SK-N-SH (cell line): ENCODE results near the gene PITX1.

Source experiments
- CHD2 ChIP-seq: fragments of 150-350 bp; IDR thresholded peaks from 2 replicates; pipeline ENCODE4 v1.6.1; 2018; ENCODE audit warnings: low read length; ENCODE audit not compliant: partially characterized antibody
- CTCF ChIP-seq: fragments of 200-600 bp; sonication (generic); IDR thresholded peaks from 2 replicates; pipeline ENCODE4 v1.6.1; 2017; ENCODE audit warnings: antibody characterized with exemption, mild to moderate bottlenecking, moderate library complexity
- EP300 ChIP-seq, 2 experiments: IDR thresholded peaks; 2 replicates each; pipeline versions ENCODE4 v1.4.0 to v1.6.1; 2012; ENCODE audit warnings: borderline replicate concordance in 1 of 2, low read depth in 1 of 2, low read length in 1 of 2
- FOXJ3 ChIP-seq: sonication (generic); formaldehyde crosslinking; IDR thresholded peaks from 2 replicates; pipeline ENCODE4 v1.5.1; 2020; ENCODE audit warnings: mild to moderate bottlenecking, missing genetic modification reagents
- IRF3 ChIP-seq: fragments of 150-350 bp; IDR thresholded peaks from 2 replicates; pipeline ENCODE4 v1.6.1; 2016; ENCODE audit warnings: mild to moderate bottlenecking, low read depth, low read length
- NFIC ChIP-seq: IDR thresholded peaks from 2 replicates; pipeline ENCODE4 v1.4.0; 2012; ENCODE audit warnings: borderline replicate concordance
- POLR2AphosphoS5 ChIP-seq: IDR thresholded peaks from 2 replicates; pipeline ENCODE4 v1.6.1; 2012; ENCODE audit warnings: low read depth, low read length
- RAD21 ChIP-seq: IDR thresholded peaks from 2 replicates; pipeline ENCODE4 v1.6.1; 2012; ENCODE audit warnings: mild to moderate bottlenecking, low read length
- REST ChIP-seq: IDR thresholded peaks from 2 replicates; pipeline ENCODE4 v1.6.1; 2012; ENCODE audit warnings: mild to moderate bottlenecking, low read depth, low read length, moderate library complexity
- RXRA ChIP-seq: IDR thresholded peaks from 2 replicates; pipeline ENCODE4 v1.4.0; 2012; ENCODE audit warnings: low read depth, mild to moderate bottlenecking, borderline replicate concordance
- SIN3A ChIP-seq: IDR thresholded peaks from 2 replicates; pipeline ENCODE4 v1.6.1; 2012; ENCODE audit warnings: low read depth, mild to moderate bottlenecking, low read length, moderate library complexity, borderline replicate concordance
- USF1 ChIP-seq: IDR thresholded peaks from 2 replicates; pipeline ENCODE4 v1.4.0; 2012; ENCODE audit warnings: low read depth, borderline replicate concordance
- USF2 ChIP-seq: fragments of 150-350 bp; IDR thresholded peaks from 2 replicates; pipeline ENCODE4 v1.6.1; 2017; ENCODE audit warnings: antibody characterized with exemption, low read length, low read depth, borderline replicate concordance

GRCh38 chr5:135053278-135053677 lies 19.2 kb upstream of the PITX1 start:
- TF ChIP-seq CTCF = no peak
- no peak for TF ChIP-seq USF2
- TF ChIP-seq POLR2AphosphoS5 = no peak
- no peak for TF ChIP-seq SIN3A
- no peak for TF ChIP-seq RAD21
- no peak for TF ChIP-seq CHD2
- no peak for TF ChIP-seq IRF3
- TF ChIP-seq EP300 (IDR thresholded peaks at IDR 0.05; ENCODE audit: borderline replicate concordance in 1 of 2, low read depth in 1 of 2, low read length in 1 of 2) = no peak
- no peak for TF ChIP-seq RXRA
- no peak for TF ChIP-seq NFIC
- TF ChIP-seq REST = no peak
- no peak for TF ChIP-seq USF1
- no peak for TF ChIP-seq FOXJ3 (CRISPR knock-in tag)
